ENCODE results near the gene SLC9A2.

DNA sequence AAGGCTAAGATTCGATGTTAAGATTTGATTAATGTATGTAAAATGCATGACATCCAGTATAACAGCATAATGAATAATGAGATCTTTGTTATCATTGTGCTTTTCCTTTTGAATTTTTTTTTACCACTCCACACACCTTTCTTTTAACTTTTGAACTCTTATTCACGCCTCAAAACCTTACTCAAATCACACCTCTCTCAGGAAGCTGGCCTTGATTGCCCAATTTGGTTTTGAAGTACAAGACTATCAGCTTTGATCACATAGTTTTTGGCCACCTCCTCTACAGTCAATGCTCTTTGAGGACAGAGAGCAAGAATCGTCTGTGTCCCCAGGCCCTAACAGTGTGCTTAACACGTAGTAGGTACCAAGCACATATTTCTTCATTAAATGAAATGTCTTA lies 29.9 kb upstream of the SLC9A2 start:
- no peak for TF ChIP-seq POLR2AphosphoS5 (IDR thresholded peaks at IDR 0.05)
- TF ChIP-seq CTCF (IDR thresholded peaks at IDR 0.05), result no peak
